LoVo (cell line): Measurements from ENCODE around the gene KLHL17.

Experiments used
- DNase-seq: peaks from one replicate; pipeline ENCODE4 v3.0.0-alpha.2; 2016; ENCODE audit warnings: low spot score

KLHL17 gene

GRCh38 chr1:960363-961131 lies at the start of gene KLHL17:
KLHL17 (plus strand) TSS chr1:960584; CDS start chr1:960694, 110 bp downstream.
- DNase-seq = peak; percentile 72

- DNase-seq = no peak
Measured at GRCh38 chr1:910881-911721, 49.3 kb upstream of the KLHL17 start.

- DNase-seq = no peak
Measured at GRCh38 chr1:911875-912739, 48.3 kb upstream of the KLHL17 start.

- DNase-seq = no peak
Measured at GRCh38 chr1:912740-913301, 47.6 kb upstream of the KLHL17 start.

GRCh38 chr1:913491-914130 lies 46.8 kb upstream of the KLHL17 start:
- DNase-seq = no peak

GRCh38 chr1:914131-914890 lies 46.1 kb upstream of the KLHL17 start:
- no peak for DNase-seq

- no peak for DNase-seq
Measured at GRCh38 chr1:914891-915280, 45.5 kb upstream of the KLHL17 start.

GRCh38 chr1:915295-916172 lies 44.9 kb upstream of the KLHL17 start:
- DNase-seq = no peak

- no peak for DNase-seq
Measured at GRCh38 chr1:916173-917075, 44.0 kb upstream of the KLHL17 start.

- no peak for DNase-seq
Measured at GRCh38 chr1:917076-917459, 43.3 kb upstream of the KLHL17 start.

GRCh38 chr1:917466-918091 lies 42.8 kb upstream of the KLHL17 start:
- no peak for DNase-seq

GRCh38 chr1:918353-918752 lies 42.0 kb upstream of the KLHL17 start:
- no peak for DNase-seq

GRCh38 chr1:918843-919242 lies 41.5 kb upstream of the KLHL17 start:
- DNase-seq = no peak

GRCh38 chr1:919271-919872 lies 41.0 kb upstream of the KLHL17 start:
- DNase-seq = no peak

GRCh38 chr1:920010-920409 lies 40.4 kb upstream of the KLHL17 start:
- no peak for DNase-seq

GRCh38 chr1:920521-920920 lies 39.9 kb upstream of the KLHL17 start:
- no peak for DNase-seq

GRCh38 chr1:921011-921837 lies 39.2 kb upstream of the KLHL17 start:
- peak; percentile 62 for DNase-seq
